Stimulated activated CD4-positive, alpha-beta T cell treated with anti-CD3 and anti-CD28 coated beads, Interleukin-12 subunit alpha, Interleukin-12 subunit beta, amount 100 ng/mL, for 24 hours (primary cell): ENCODE measurements around the gene FAM186B.

Source experiments
- DNase-seq, 2 experiments: peaks; one replicate each; pipeline ENCODE4 v3.0.0-alpha.2; 2020; ENCODE audit warnings: low read depth in 2 of 2

FAM186B gene

GRCh38 chr12:49609875-49610154, 4.4 kb upstream of the FAM186B start:
- no peak for DNase-seq

GRCh38 chr12:49609059-49609874, 3.8 kb upstream of the FAM186B start:
- no peak for DNase-seq

GRCh38 chr12:49604856-49605255, 583 bp downstream of the FAM186B start:
- DNase-seq = no peak

- no peak for DNase-seq
These were observed 1.7 kb downstream of the FAM186B start for GRCh38 chr12:49603721-49604120.

GRCh38 chr12:49599961-49600360, 5.5 kb downstream of the FAM186B start:
- no peak for DNase-seq

GRCh38 chr12:49598527-49598926, 6.9 kb downstream of the FAM186B start:
- DNase-seq = no peak

GRCh38 chr12:49588721-49589516, 16.5 kb downstream of the FAM186B start:
- no peak for DNase-seq

- no peak for DNase-seq
These were observed 17.2 kb downstream of the FAM186B start for GRCh38 chr12:49588281-49588680.

GRCh38 chr12:49587174-49587908, 18.1 kb downstream of the FAM186B start:
- no peak for DNase-seq

GRCh38 chr12:49585477-49586459, 19.7 kb downstream of the FAM186B start:
- DNase-seq = no peak

- DNase-seq = no peak
These were observed 20.8 kb downstream of the FAM186B start for GRCh38 chr12:49584591-49584990.

GRCh38 chr12:49583366-49584094, 21.9 kb downstream of the FAM186B start:
- DNase-seq = no peak

GRCh38 chr12:49582850-49583249, 22.6 kb downstream of the FAM186B start:
- no peak for DNase-seq

- DNase-seq = no peak
These were observed 23.2 kb downstream of the FAM186B start for GRCh38 chr12:49582201-49582600.

GRCh38 chr12:49580572-49581535, 24.6 kb downstream of the FAM186B start:
- peak in 1 of 2 experiments; percentile 46 for DNase-seq

GRCh38 chr12:49578471-49579112, 26.8 kb downstream of the FAM186B start:
- no peak for DNase-seq

GRCh38 chr12:49577589-49578315, 27.7 kb downstream of the FAM186B start:
- no peak for DNase-seq

GRCh38 chr12:49568442-49569162, 36.8 kb downstream of the FAM186B start:
- no peak for DNase-seq
